Measurements from ENCODE around the gene CFAP45. TPM values are rescaled to one million over a fixed set of nuclear protein-coding genes. Genes with fewer than 3 reads are reported as not detected.

Gene CFAP45
- polyA plus RNA-seq, 2 of the 4 experiments (the other 2 are of a cell fraction) = 0.67 to 0.89 TPM

DNA sequence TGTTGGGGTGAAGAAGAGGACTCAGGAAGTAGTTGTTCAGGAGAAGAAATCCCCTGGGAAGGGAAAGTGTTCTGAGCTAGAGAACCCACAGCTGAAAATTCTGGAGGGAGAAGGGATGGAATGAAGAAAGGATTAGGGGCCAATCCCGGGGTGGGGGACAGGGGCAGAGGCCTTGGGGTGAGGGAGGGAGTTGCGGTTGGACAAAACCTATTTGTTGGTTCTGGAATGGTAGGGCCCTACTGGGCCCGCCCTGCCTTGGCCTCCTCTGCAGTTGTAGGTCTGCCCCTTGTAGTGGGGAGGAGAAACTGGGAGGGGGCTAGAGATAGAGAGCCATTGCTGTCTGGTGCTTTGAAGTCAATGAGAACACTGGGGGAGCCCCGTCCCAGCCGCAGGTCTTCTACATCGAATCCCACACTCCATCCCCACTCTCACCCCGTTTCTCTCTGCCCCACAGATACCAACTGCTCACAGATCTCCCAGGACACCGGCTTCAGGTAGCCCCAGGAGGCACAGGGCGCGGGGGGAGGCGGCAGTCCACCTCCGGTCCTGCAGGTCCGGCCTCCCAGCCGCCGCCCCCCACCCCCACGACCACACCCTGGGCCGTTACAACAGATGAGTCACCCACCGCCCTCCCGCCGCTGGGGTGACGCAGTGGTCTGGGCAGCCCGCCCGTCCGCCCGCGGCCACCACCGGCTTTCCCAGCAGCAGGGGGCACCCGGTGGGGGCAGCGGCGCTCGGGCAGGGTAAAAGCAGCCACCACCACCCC, 24.2 kb upstream of the CFAP45 start (continued):
- TF ChIP-seq USF2 (IDR thresholded peaks at IDR 0.05) (no peak), ZNF302 (CRISPR knock-in tag; IDR thresholded peaks at IDR 0.05) (no peak), SREBF2 (IDR thresholded peaks at IDR 0.05) (no peak), EHMT2 (IDR thresholded peaks at IDR 0.05; ENCODE audit: low read depth) (no peak), CHD4 (IDR thresholded peaks at IDR 0.05; ENCODE audit: borderline replicate concordance) (no peak), MAFK (IDR thresholded peaks at IDR 0.05; ENCODE audit: partially characterized antibody) (no peak), POLR2A (IDR thresholded peaks at IDR 0.05; ENCODE audit: low read length) (no peak), ZC3H11A (IDR thresholded peaks at IDR 0.05) (no peak), REST (IDR thresholded peaks at IDR 0.05) (no peak; the same call in 1 of the 2 replicates), RCOR1 (IDR thresholded peaks at IDR 0.05; ENCODE audit: low read depth, low read length) (no peak), CBX2 (IDR thresholded peaks at IDR 0.05; ENCODE audit: borderline replicate concordance, low read depth) (no peak), HOXB13 (CRISPR knock-in tag; IDR thresholded peaks at IDR 0.05; ENCODE audit: low read depth) (no peak), EP300 (IDR thresholded peaks at IDR 0.05) (peak; percentile 90 to 91), MYC (IDR thresholded peaks at IDR 0.05; ENCODE audit: borderline replicate concordance, low read length) (0 out of 2 replicates have a peak, but pooled peaks have one; percentile 7), NPAS2 (CRISPR knock-in tag; IDR thresholded peaks at IDR 0.05; ENCODE audit: borderline replicate concordance) (no peak), FOSB (CRISPR knock-in tag; IDR thresholded peaks at IDR 0.05) (peak; percentile 77), JUN (IDR thresholded peaks at IDR 0.05) (peak; percentile 52 to 75), RARB (CRISPR knock-in tag; IDR thresholded peaks at IDR 0.05) (0 out of 2 replicates have a peak, but pooled peaks have one; percentile 25), TP53 (CRISPR knock-in tag; IDR thresholded peaks at IDR 0.05) (no peak), MAZ (IDR thresholded peaks at IDR 0.05; ENCODE audit: borderline replicate concordance, low read depth, low read length) (no peak), EHF (CRISPR knock-in tag; IDR thresholded peaks at IDR 0.05) (no peak), POLR2AphosphoS2 (conservative IDR thresholded peaks at IDR 0.05; ENCODE audit: low read length) (no peak), SMC3 (IDR thresholded peaks at IDR 0.05) (peak; percentile 18; the same call in 1 of the 3 replicates), HEYL (CRISPR knock-in tag; IDR thresholded peaks at IDR 0.05) (no peak), NFE2L2 (conservative IDR thresholded peaks at IDR 0.05; ENCODE audit: low read length) (no peak), ELK1 (IDR thresholded peaks at IDR 0.05; ENCODE audit: low read depth, low read length) (no peak), HOXB5 (CRISPR knock-in tag; IDR thresholded peaks at IDR 0.05) (no peak), RAD21 (conservative IDR thresholded peaks at IDR 0.05 in 1 of 2, IDR thresholded peaks at IDR 0.05 in 1 of 2) (no peak), E2F6 (IDR thresholded peaks at IDR 0.05; ENCODE audit: borderline replicate concordance, low read depth) (no peak), ZSCAN20 (CRISPR knock-in tag; IDR thresholded peaks at IDR 0.05) (no peak)
- TF ChIP-seq, protein P1, sequence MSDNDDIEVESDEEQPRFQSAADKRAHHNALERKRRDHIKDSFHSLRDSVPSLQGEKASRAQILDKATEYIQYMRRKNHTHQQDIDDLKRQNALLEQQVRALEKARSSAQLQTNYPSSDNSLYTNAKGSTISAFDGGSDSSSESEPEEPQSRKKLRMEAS (IDR thresholded peaks at IDR 0.05) = peak; percentile 52; the same call in 1 of the 2 replicates
- TF ChIP-seq, protein P2, sequence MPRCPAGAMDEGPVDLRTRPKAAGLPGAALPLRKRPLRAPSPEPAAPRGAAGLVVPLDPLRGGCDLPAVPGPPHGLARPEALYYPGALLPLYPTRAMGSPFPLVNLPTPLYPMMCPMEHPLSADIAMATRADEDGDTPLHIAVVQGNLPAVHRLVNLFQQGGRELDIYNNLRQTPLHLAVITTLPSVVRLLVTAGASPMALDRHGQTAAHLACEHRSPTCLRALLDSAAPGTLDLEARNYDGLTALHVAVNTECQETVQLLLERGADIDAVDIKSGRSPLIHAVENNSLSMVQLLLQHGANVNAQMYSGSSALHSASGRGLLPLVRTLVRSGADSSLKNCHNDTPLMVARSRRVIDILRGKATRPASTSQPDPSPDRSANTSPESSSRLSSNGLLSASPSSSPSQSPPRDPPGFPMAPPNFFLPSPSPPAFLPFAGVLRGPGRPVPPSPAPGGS (IDR thresholded peaks at IDR 0.05) = peak; percentile 87; the same call in 2 of the 3 replicates
- TF ChIP-seq, protein P3, sequence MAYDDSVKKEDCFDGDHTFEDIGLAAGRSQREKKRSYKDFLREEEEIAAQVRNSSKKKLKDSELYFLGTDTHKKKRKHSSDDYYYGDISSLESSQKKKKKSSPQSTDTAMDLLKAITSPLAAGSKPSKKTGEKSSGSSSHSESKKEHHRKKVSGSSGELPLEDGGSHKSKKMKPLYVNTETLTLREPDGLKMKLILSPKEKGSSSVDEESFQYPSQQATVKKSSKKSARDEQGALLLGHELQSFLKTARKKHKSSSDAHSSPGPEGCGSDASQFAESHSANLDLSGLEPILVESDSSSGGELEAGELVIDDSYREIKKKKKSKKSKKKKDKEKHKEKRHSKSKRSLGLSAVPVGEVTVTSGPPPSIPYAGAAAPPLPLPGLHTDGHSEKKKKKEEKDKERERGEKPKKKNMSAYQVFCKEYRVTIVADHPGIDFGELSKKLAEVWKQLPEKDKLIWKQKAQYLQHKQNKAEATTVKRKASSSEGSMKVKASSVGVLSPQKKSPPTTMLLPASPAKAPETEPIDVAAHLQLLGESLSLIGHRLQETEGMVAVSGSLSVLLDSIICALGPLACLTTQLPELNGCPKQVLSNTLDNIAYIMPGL (CRISPR knock-in tag; IDR thresholded peaks at IDR 0.05; ENCODE audit: borderline replicate concordance) = peak; percentile 54; the same call in 1 of the 2 replicates
